NCI-H345 treated with DMSO at 0.1 percent for 48 hours (cell line): Measurements from ENCODE around the gene EHD1.

Experiments used
- DNase-seq: peaks from one replicate; lab custom pipeline; 2025; ENCODE audit not compliant: unreplicated experiment; lab: John Stamatoyannopoulos, UW

Gene EHD1

DNA sequence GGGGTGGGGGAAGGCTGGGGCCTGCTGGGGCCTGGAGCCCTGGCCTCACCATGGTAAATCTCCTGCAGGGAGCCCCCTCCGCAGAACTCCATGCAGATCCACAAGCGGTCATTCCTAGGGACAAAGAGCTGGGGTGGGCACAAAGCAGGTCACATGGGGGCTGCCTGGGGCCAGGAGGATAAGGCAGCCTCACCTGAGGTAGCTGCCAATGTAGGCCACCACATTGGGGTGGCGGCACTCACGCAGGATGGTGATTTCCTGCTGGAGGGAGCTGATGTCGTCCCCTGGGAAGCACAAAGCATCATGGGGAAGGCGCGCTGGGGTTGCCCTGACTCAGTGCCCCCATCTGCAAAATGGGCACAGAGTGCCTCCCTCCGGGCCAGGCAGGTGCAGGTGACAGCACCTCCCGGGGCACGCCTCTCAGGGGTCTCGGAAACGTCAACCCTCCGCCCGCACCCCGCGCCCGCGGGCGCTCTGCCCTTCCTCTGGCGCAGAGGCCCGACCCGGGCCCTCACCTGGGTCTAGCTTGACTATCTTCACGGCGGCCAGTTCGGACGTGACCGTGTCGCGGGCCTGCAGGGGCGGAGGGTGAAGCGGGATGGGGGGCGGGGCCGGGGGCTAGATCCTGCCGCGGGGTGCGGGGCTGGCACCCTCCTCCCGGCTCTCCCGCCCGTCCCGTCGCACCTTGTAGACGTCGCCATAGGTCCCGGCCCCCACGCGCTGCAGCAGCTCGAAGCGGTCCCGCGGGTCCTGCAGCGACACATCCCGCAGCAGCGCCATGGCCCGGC, 75.9 kb downstream of the EHD1 start:
- DNase-seq, result no peak
